NB4 (cell line): ENCODE results near the gene MYO1A.

Source experiments
- DNase-seq: peaks from one replicate; pipeline ENCODE4 v3.0.0; 2010; ENCODE audit warnings: low read depth
- H3K4me3 ChIP-seq: one replicate; pipeline ENCODE4 v1.5.1; 2011; ENCODE audit warnings: mild to moderate bottlenecking, low read depth, low read length, moderate library complexity
- MYC ChIP-seq: IDR thresholded peaks from 2 replicates; pipeline ENCODE4 v1.6.1; 2011; ENCODE audit warnings: low read depth, low read length
- POLR2A ChIP-seq: IDR thresholded peaks from 2 replicates; pipeline ENCODE4 v1.6.1; 2011; ENCODE audit warnings: mild to moderate bottlenecking; ENCODE audit not compliant: insufficient read length; ENCODE audit errors: extremely low read depth
- TF ChIP-seq, protein P1 (sequence below): IDR thresholded peaks from 2 replicates; pipeline ENCODE4 v1.6.1; 2011; ENCODE audit warnings: low read depth, low read length
- TF ChIP-seq, protein P2 (sequence below): IDR thresholded peaks from one replicate; pipeline ENCODE4 v1.5.1; 2012; ENCODE audit warnings: low read depth, low read length

MYO1A gene

DNA sequence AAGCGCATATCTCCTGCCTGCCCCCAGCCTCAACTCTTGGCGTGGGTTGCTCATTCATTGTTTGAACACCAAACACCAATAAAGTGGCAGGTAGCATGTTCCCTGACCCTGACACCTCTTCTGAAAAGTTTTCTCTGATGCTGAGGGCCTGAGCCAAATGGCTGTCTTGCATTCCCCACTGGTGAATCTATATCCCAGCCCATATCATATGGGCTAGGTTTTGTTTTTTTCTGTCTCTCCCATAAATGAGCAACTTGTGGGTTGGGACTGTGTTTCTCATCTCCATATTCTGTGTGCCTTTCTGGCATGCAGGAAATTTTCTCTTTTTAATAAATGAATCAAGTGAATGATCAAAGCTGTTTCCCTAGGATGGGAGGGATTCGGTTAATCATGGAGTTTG is 5.0 kb downstream of the MYO1A start:
- DNase-seq = no peak
- H3K4me3 ChIP-seq = no peak overlapping the region
- TF ChIP-seq MYC (no peak), POLR2A (no peak)
- TF ChIP-seq, protein P1, sequence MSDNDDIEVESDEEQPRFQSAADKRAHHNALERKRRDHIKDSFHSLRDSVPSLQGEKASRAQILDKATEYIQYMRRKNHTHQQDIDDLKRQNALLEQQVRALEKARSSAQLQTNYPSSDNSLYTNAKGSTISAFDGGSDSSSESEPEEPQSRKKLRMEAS = no peak
- TF ChIP-seq, protein P2, sequence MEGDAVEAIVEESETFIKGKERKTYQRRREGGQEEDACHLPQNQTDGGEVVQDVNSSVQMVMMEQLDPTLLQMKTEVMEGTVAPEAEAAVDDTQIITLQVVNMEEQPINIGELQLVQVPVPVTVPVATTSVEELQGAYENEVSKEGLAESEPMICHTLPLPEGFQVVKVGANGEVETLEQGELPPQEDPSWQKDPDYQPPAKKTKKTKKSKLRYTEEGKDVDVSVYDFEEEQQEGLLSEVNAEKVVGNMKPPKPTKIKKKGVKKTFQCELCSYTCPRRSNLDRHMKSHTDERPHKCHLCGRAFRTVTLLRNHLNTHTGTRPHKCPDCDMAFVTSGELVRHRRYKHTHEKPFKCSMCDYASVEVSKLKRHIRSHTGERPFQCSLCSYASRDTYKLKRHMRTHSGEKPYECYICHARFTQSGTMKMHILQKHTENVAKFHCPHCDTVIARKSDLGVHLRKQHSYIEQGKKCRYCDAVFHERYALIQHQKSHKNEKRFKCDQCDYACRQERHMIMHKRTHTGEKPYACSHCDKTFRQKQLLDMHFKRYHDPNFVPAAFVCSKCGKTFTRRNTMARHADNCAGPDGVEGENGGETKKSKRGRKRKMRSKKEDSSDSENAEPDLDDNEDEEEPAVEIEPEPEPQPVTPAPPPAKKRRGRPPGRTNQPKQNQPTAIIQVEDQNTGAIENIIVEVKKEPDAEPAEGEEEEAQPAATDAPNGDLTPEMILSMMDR = no peak

DNA sequence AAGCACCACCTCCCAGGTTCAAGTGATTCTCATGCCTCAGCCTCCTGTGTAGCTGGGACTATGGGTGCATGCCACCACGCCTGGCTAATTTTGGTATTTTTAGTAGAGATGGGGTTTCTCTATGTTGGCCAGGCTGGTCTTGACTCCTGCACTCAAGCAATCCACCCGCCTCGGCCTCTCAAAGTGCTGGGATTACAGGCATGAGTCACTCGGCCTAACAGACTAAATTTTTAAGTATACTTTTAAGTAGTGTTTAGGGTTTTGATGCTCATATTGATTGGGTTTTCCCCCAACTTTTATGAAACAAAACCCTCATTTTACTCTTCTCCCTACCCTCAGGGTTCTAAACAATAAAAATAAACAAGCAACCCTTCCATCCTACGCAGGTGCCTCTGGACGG is 5.5 kb downstream of the MYO1A start:
- TF ChIP-seq, protein P2 = no peak
- TF ChIP-seq, protein P1 = no peak
- TF ChIP-seq MYC = no peak
- TF ChIP-seq POLR2A = no peak
- no peak overlapping the region for H3K4me3 ChIP-seq
- DNase-seq = no peak

DNA sequence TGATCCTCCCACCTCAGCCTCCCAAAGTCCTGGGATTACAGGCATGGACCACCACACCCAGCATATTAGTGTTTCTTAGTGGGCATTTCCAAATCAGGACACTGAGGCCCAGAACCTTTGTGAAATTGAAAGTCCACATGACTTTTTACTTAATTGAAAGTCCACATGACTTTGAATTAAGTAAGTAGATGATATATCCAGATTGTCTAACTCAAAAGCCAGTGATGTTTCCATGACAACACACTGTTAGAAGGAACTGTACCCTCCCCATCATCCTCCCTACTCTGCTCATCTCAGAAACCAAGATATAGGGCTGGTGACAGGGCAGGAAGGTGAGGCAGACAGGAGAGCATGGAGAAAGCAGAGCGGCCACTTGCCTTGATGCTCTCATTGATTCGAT is 7.2 kb downstream of the MYO1A start:
- H3K4me3 ChIP-seq = no peak overlapping the region
- DNase-seq = no peak
- TF ChIP-seq MYC (no peak), POLR2A (no peak)
- TF ChIP-seq, protein P2 = no peak
- TF ChIP-seq, protein P1 = no peak

DNA sequence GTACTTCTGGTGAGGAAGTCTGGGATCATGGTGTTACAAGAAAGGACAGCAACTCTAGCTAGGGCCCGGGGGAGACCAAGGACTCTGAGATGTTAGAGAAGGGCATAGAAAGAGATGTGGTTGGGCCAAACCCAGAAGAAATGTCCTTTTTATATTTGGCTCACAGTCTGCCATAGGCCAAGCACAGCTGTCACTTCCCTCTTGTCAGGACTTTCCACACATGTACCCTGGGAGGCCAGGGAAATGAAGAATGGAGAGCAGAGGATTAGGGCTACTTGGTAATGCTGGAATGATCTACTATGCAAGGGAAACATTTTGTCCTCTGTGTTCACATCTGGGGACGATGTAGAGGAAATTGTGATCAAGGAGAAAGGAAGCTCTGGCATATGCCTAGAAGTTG is 9.2 kb downstream of the MYO1A start:
- no peak overlapping the region for H3K4me3 ChIP-seq
- TF ChIP-seq, protein P2 = no peak
- TF ChIP-seq, protein P1 = no peak
- no peak for TF ChIP-seq MYC
- no peak for TF ChIP-seq POLR2A
- DNase-seq = no peak

DNA sequence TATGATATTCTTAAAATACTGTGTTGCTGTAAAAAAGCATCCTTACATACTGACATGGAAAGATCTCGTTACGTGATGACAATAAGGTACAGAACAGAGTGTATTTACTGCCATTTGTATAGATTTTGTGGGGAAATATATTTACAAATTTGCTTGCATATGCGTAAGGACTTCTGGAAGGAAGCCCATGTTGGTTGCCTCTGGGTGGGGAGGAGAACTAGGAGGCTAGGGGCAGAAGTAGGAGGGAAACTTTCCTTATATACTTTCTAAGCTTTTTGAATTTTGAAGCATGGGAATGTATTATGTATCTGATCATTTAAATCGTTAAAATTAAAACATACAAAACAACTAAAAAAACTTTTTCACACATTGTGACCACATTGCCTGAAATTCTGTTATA is 9.7 kb downstream of the MYO1A start:
- H3K4me3 ChIP-seq = no peak overlapping the region
- DNase-seq = no peak
- TF ChIP-seq MYC = no peak
- TF ChIP-seq, protein P2 = no peak
- TF ChIP-seq, protein P1 = no peak
- TF ChIP-seq POLR2A = no peak
